Left lung (tissue), 10 donors: ENCODE results near the gene IRF2. TPM values are rescaled to one million over a fixed set of nuclear protein-coding genes. Genes with fewer than 3 reads are reported as not detected.

Experiments
- ATAC-seq: fragments of 200-7000 bp; cut with Tn5 transposase; one replicate; pipeline ENCODE4 v1.9.1; 2020; ENCODE audit warnings: moderate library complexity
- DNase-seq, 4 donors: peaks; one replicate each; pipeline ENCODE4 v3.0.0-alpha.2; 2013 to 2020
- H3K27ac ChIP-seq, 2 donors: fragments of 200-600 bp; sonication (generic) in 1 of 2; one replicate each; pipeline versions ENCODE4 v1.5.0 to v1.8.0; 2020 to 2021
- H3K27me3 ChIP-seq, 2 donors: fragments of 200-600 bp; sonication (generic) in 1 of 2; one replicate each; pipeline versions ENCODE4 v1.5.0 to v1.8.0; 2020 to 2021
- H3K36me3 ChIP-seq, 2 donors: fragments of 200-600 bp; sonication (generic) in 1 of 2; one replicate each; pipeline versions ENCODE4 v1.5.0 to v1.8.0; 2020 to 2021
- H3K4me1 ChIP-seq, 2 donors: fragments of 200-600 bp; one replicate each; pipeline ENCODE4 v1.8.0; 2021
- H3K4me3 ChIP-seq, 2 donors: fragments of 200-600 bp; sonication (generic) in 1 of 2; one replicate each; pipeline versions ENCODE4 v1.5.0 to v1.8.0; 2020 to 2021; ENCODE audit warnings: mild to moderate bottlenecking in 1 of 2
- H3K9me3 ChIP-seq, 2 donors: fragments of 200-600 bp; sonication (generic) in 1 of 2; one replicate each; pipeline versions ENCODE4 v1.5.0 to v1.8.0; 2020 to 2021
- intact Hi-C, 2 donors: fragments of 100-400 bp; cut with DNase I; formaldehyde crosslinking; loops; one replicate each; pipeline versions ENCODE4 v1.11.2 to v1.14.2; 2022
- polyA plus RNA-seq, 6 donors: library from polyadenylated mRNA; unstranded; fragments of 120-200 nt; gene quantifications; one replicate each; pipeline ENCODE4 v1.2.1, GENCODE V29; 2013; ENCODE audit not compliant: insufficient read length in 6 of 6
- total RNA-seq, 2 donors: library from RNA; stranded (reverse); fragmentation: NEBNext Ultra II Directional; extraction: Animal tissue kit (Norgen Biotek cat#: 25700); gene quantifications; one replicate each; pipeline ENCODE4 v1.2.1, GENCODE V29; 2021
- TF ChIP-seq, protein P1 (sequence below), 2 donors: fragments of 200-600 bp; sonication (generic) in 1 of 2; IDR thresholded peaks; one replicate each; pipeline versions ENCODE4 v1.5.0 to v1.8.0; 2021; ENCODE audit warnings: antibody characterized with exemption in 2 of 2
- donor health status: DM: no; HTN: yes; CAD: no.
- donor health status: DM: no; HTN: no; CAD: no.

IRF2 gene
- total and polyA plus RNA-seq, 8 donors = 32.8 to 50.2 (median 47.0) TPM

GRCh38 chr4:184451726-184452125 is 22.6 kb downstream of the IRF2 start:
- DNase-seq (no peak), ATAC-seq (no peak)
- Histone ChIP-seq H3K9me3 (no peaks in the 10 kb centered on the region), H3K36me3 (peaks cover 0 to 8% of the 10 kb centered on the region in 2 donors), H3K27me3 (no peaks in the 10 kb centered on the region), H3K4me3 (no peak overlapping the region), H3K27ac (peak overlapping the region in 1 of 2 donors; percentile 24), H3K4me1 (peaks cover 28 to 94% of the 10 kb centered on the region in 2 donors)
- TF ChIP-seq, protein P1, sequence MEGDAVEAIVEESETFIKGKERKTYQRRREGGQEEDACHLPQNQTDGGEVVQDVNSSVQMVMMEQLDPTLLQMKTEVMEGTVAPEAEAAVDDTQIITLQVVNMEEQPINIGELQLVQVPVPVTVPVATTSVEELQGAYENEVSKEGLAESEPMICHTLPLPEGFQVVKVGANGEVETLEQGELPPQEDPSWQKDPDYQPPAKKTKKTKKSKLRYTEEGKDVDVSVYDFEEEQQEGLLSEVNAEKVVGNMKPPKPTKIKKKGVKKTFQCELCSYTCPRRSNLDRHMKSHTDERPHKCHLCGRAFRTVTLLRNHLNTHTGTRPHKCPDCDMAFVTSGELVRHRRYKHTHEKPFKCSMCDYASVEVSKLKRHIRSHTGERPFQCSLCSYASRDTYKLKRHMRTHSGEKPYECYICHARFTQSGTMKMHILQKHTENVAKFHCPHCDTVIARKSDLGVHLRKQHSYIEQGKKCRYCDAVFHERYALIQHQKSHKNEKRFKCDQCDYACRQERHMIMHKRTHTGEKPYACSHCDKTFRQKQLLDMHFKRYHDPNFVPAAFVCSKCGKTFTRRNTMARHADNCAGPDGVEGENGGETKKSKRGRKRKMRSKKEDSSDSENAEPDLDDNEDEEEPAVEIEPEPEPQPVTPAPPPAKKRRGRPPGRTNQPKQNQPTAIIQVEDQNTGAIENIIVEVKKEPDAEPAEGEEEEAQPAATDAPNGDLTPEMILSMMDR (IDR thresholded peaks at IDR 0.05) = no peak
- intact Hi-C loops = no loop called here

DNA sequence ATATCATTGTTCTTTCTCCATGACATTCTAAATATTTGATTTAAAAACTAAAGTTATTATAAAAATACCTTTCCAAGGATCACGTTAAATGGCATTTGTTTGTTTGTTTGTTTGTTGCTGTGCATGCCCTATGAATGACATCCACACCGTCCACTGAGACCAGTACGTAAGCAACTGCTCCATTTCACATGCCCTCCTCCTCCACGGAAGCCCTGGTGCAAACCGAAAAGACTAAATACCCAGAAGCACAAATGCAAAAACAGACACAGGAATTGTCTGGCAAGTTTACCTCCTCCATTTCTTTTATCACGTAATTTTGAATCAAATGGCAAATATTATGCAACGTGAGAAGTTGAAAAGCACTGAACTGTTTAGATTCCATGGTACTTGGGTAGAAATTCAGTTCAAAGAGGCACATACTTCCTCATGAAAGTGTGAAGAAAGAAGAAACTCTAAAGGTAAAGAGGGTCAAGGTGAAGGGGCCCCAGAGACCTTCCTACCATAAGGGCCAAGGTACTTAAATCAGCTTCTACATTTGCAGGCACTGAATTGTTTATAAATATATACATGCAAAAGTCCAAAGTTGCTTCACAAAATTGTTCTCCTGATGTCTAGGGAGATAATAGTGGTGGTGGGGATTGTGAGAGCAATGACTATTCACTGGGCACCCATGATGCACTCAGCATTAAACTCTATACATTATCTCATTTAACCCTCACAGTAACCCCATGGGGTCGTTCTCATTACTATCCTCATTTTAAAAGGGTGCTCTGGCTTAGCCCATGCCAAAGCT is 23.4 kb downstream of the IRF2 start:
- peak overlapping the region; percentile 33 to 34 for H3K27ac ChIP-seq
- no peak overlapping the region for H3K4me3 ChIP-seq
- H3K27me3 ChIP-seq = no peaks in the 10 kb centered on the region
- peaks cover 0 to 3% of the 10 kb centered on the region in 2 donors for H3K36me3 ChIP-seq
- H3K4me1 ChIP-seq = peaks cover 28 to 97% of the 10 kb centered on the region in 2 donors
- DNase-seq = no peak
- intact Hi-C loops = no loop called here
- H3K9me3 ChIP-seq = no peaks in the 10 kb centered on the region
- ATAC-seq = no peak
- TF ChIP-seq, protein P1 (IDR thresholded peaks at IDR 0.05) = no peak

DNA sequence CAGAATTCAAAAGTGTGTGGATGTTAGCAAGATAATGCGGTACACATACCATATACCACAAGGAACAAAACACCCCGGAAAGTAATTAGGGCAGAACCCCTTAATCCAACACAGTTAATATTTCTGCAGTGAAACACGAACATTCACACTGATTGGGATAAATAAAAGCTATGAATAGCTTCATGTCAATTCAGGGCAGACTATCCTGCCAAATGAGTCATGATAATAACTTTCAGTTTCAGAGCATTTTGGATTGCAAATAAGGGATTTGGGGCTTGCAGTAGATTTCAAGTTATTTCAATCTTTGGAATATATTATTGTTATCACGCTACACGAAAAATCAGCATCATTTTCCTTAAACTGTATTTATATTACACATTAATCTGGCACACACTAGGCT is 24.3 kb downstream of the IRF2 start:
- TF ChIP-seq, protein P1 (IDR thresholded peaks at IDR 0.05) = no peak
- H3K4me3 ChIP-seq = peak overlapping the region in 1 of 2 donors; percentile 30
- ATAC-seq = peak; percentile 6

DNA sequence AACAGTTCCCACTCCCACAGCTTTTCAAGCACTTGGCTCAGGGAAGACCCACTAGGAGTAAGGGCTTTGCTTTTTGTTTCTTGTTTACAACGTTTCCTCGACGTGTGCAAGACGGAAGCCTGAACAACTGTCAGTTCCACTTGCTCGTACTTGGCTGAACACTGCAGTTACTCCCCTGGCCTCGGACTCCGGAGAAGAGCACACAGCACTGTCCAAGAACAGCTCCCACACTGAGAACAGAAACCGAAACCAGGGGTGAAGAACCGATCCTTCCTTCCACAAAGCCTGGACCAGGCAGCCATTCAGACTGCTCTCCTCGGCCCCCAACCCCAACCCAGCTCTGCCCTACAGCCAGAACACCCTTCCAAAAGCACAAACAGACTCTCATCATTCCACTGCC is 25.5 kb downstream of the IRF2 start:
- peak in 2 of 4 donors; percentile 54 to 81 for DNase-seq
- TF ChIP-seq, protein P1 (IDR thresholded peaks at IDR 0.05) = no peak
- H3K9me3 ChIP-seq = no peaks in the 10 kb centered on the region
- intact Hi-C loops = no loop called here
- H3K36me3 ChIP-seq = no peaks in the 10 kb centered on the region
- H3K4me3 ChIP-seq = peak overlapping the region; percentile 20 to 30
- peaks cover 25 to 100% of the 10 kb centered on the region in 2 donors for H3K4me1 ChIP-seq
- H3K27ac ChIP-seq = peak overlapping the region; percentile 82 to 90
- H3K27me3 ChIP-seq = no peaks in the 10 kb centered on the region
- peak; percentile 83 for ATAC-seq

More for the DNA sequence above, 24.3 kb downstream of the IRF2 start:
- H3K27me3 ChIP-seq = no peaks in the 10 kb centered on the region
- intact Hi-C loops = no loop called here
- peaks cover 28 to 98% of the 10 kb centered on the region in 2 donors for H3K4me1 ChIP-seq
- H3K9me3 ChIP-seq = no peaks in the 10 kb centered on the region
- H3K27ac ChIP-seq = peak overlapping the region; percentile 34 to 90
- no peak for DNase-seq
- no peaks in the 10 kb centered on the region for H3K36me3 ChIP-seq

DNA sequence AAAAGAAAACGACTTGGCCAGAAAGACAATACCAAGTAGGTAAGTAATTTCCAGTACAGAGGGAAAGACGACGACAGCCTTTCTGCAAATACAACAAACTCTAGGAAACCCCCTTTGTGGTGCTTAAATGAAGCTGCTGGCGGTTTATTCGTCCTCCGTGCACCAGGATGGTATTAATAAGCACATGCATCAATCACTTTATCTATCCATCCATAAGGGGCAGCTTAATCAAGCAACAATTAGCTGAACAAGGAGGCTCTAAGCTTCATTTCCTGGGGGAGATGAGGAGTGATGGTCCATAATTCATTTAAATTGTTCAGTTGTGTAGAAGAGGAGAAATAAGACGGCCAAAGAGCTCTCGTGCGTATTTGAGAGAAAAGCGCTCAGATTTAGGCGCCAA is 26.2 kb downstream of the IRF2 start:
- H3K27ac ChIP-seq = peak overlapping the region; percentile 82 to 90
- ATAC-seq = no peak
- no peaks in the 10 kb centered on the region for H3K36me3 ChIP-seq
- peak overlapping the region in 1 of 2 donors; percentile 30 for H3K4me3 ChIP-seq
- DNase-seq = no peak
- intact Hi-C loops = no loop called here
- TF ChIP-seq, protein P1 (IDR thresholded peaks at IDR 0.05) = no peak
- no peaks in the 10 kb centered on the region for H3K27me3 ChIP-seq
- peaks cover 20 to 99% of the 10 kb centered on the region in 2 donors for H3K4me1 ChIP-seq
- no peaks in the 10 kb centered on the region for H3K9me3 ChIP-seq
